B cell (primary cell): ENCODE measurements around the gene CD4.

Experiments
- EZH2 ChIP-seq: IDR thresholded peaks from 2 replicates; pipeline ENCODE4 v1.6.1; 2012; ENCODE audit warnings: borderline replicate concordance, low read depth, mild to moderate bottlenecking, moderate library complexity, low read length; ENCODE audit not compliant: insufficient read depth, poor library complexity, severe bottlenecking
- TF ChIP-seq, protein P1 (sequence below): fragments of 200-600 bp; IDR thresholded peaks from one replicate; pipeline ENCODE4 v1.8.0; 2022; ENCODE audit warnings: antibody characterized with exemption, mild to moderate bottlenecking

DNA sequence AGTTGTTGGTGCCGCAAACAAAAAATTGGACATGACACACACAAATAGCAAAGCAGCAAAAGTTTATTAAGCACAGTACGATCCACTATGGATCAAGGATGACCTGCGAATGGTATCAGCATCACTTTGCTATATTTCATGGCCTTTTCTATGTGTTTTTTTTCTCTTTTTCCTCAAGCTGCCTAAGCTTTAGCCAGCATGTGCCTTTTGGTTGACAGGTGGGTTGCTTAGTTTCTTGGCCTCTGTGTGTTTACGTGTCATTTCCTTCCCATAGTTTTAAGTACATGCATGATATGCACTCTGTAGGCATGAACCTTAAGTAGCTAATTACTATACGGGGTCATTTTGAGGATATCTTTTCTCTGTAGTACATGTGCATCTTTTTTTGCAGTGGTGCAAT is 9.8 kb downstream of the CD4 start:
- TF ChIP-seq, protein P1, sequence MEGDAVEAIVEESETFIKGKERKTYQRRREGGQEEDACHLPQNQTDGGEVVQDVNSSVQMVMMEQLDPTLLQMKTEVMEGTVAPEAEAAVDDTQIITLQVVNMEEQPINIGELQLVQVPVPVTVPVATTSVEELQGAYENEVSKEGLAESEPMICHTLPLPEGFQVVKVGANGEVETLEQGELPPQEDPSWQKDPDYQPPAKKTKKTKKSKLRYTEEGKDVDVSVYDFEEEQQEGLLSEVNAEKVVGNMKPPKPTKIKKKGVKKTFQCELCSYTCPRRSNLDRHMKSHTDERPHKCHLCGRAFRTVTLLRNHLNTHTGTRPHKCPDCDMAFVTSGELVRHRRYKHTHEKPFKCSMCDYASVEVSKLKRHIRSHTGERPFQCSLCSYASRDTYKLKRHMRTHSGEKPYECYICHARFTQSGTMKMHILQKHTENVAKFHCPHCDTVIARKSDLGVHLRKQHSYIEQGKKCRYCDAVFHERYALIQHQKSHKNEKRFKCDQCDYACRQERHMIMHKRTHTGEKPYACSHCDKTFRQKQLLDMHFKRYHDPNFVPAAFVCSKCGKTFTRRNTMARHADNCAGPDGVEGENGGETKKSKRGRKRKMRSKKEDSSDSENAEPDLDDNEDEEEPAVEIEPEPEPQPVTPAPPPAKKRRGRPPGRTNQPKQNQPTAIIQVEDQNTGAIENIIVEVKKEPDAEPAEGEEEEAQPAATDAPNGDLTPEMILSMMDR = no peak
- no peak for TF ChIP-seq EZH2
